Measurements from ENCODE around the gene MMP24OS. TPM values are rescaled to one million over a fixed set of nuclear protein-coding genes. Genes with fewer than 3 reads are reported as not detected.

MMP24OS gene
- total and polyA plus RNA-seq, 10 of the 15 experiments (the other 5 are each of a cell fraction or from before 2014, with no cell fraction given): 2.0 to 30.9 (median 10.9) TPM

- Histone ChIP-seq H3K36me3 (ENCODE audit: control insufficient read depth in 2 of 2, insufficient read depth in 2 of 2, low read length in 1 of 2) (no peaks in the 10 kb centered on the region), H3K9ac (ENCODE audit: control insufficient read depth, insufficient read depth, low read length) (no peak overlapping the region), H3K27me3 (replicated peaks in 1 of 2; ENCODE audit: control insufficient read depth in 2 of 2, insufficient read depth in 2 of 2, low read length in 1 of 2) (no peaks in the 10 kb centered on the region), H2AFZ (ENCODE audit: control insufficient read depth, low read depth, low read length) (no peak overlapping the region), H3K9me3 (replicated peaks; ENCODE audit: control insufficient read depth, insufficient read depth, low read length) (no peaks in the 10 kb centered on the region), H3K79me2 (ENCODE audit: control insufficient read depth, insufficient read depth, low read length) (no peaks in the 10 kb centered on the region), H3K4me2 (ENCODE audit: control insufficient read depth, insufficient read depth) (no peak overlapping the region), H3K4me3 (no peak overlapping the region), H3K4me1 (ENCODE audit: control insufficient read depth, insufficient read depth, low read length) (no peaks in the 10 kb centered on the region), H3K27ac (ENCODE audit: control insufficient read depth, insufficient read depth) (no peak overlapping the region), H4K20me1 (ENCODE audit: control insufficient read depth, insufficient read depth) (no peaks in the 10 kb centered on the region)
- ChIA-PET RAD21 (ENCODE audit: unreplicated experiment) (no interaction called here), SMC1A (ENCODE audit: uncharacterized antibody, unreplicated experiment) (interaction anchor here (0.6 kb wide), 1 partner anchor 747 kb away, joined by 3 read pairs; no protein-coding TSS in a partner anchor), POLR2A (no interaction called here), CTCF (no interaction called here)
- ATAC-seq (peak; percentile 24; the same call in 1 of the 3 replicates), FAIRE-seq (no peak), DNase-seq (ENCODE audit: low read depth, low spot score) (no peak)
- in situ Hi-C loops (cut with MboI): no loop called here
- BruUV-seq (replicated peaks): no TSS peak
- intact Hi-C loops (cut with micrococcal nuclease; ENCODE audit: unreplicated experiment): no loop called here
- TF ChIP-seq NFIC (IDR thresholded peaks at IDR 0.05; ENCODE audit: low read depth, low read length): no peak
- TF ChIP-seq KDM1A (IDR thresholded peaks at IDR 0.05; ENCODE audit: borderline replicate concordance): no peak
- no peak for TF ChIP-seq CREB1 (IDR thresholded peaks at IDR 0.05; ENCODE audit: low read depth)
- TF ChIP-seq MYC (IDR thresholded peaks at IDR 0.05; ENCODE audit: insufficient read depth, insufficient read length, insufficient replicate concordance, low read length, severe bottlenecking): no peak
- TF ChIP-seq KLF5 (IDR thresholded peaks at IDR 0.05; ENCODE audit: partially characterized antibody): no peak
- TF ChIP-seq HDAC2 (IDR thresholded peaks at IDR 0.05): no peak
- TF ChIP-seq E2F4 (IDR thresholded peaks at IDR 0.05; ENCODE audit: low read depth, low read length): no peak
- no peak for TF ChIP-seq RBBP5 (conservative IDR thresholded peaks at IDR 0.05)
- TF ChIP-seq HDAC6 (IDR thresholded peaks at IDR 0.05; ENCODE audit: unreplicated experiment): no peak
- no peak for TF ChIP-seq IRF4 (IDR thresholded peaks at IDR 0.05; ENCODE audit: low read depth, low read length)
- TF ChIP-seq E2F8 (IDR thresholded peaks at IDR 0.05; ENCODE audit: low read depth, partially characterized antibody): no peak
- no peak for TF ChIP-seq POLR2A (IDR thresholded peaks at IDR 0.05; ENCODE audit: low read depth, low read length)
- no peak for TF ChIP-seq NR2F1 (conservative IDR thresholded peaks at IDR 0.05)
- TF ChIP-seq E4F1 (IDR thresholded peaks at IDR 0.05; ENCODE audit: borderline replicate concordance, partially characterized antibody): no peak
- no peak for TF ChIP-seq EGR1 (IDR thresholded peaks at IDR 0.05; ENCODE audit: borderline replicate concordance in 1 of 2, low read depth in 2 of 2, low read length in 2 of 2)
- TF ChIP-seq BHLHE40 (IDR thresholded peaks at IDR 0.05; ENCODE audit: borderline replicate concordance in 1 of 2, low read depth in 2 of 2, low read length in 1 of 2): no peak
- WGBS (ENCODE audit: insufficient coverage, insufficient replicate concordance, low lambda C conversion rate, missing lambda C conversion rate): 51% methylated on average over 5 of the region's 5 CpGs
Observed at GRCh38 chr20:35238735-35239134, 39.2 kb downstream of the MMP24OS start.
